Ascending aorta (tissue), 2 donors: ENCODE results near the gene RETREG2. TPM values are rescaled to one million over a fixed set of nuclear protein-coding genes. Genes with fewer than 3 reads are reported as not detected.

Source experiments
- DNase-seq, 2 donors: peaks; one replicate each; pipeline ENCODE4 v3.0.0-alpha.2; 2019; ENCODE audit warnings: low spot score in 2 of 2
- H3K27ac ChIP-seq, 2 donors: fragments of 200-600 bp; sonication (generic); one replicate each; pipeline ENCODE4 v1.5.1; 2016 to 2017; ENCODE audit warnings: mild to moderate bottlenecking in 1 of 2
- H3K27me3 ChIP-seq: fragments of 200-600 bp; sonication (generic); one replicate; pipeline ENCODE4 v1.5.1; 2017
- H3K36me3 ChIP-seq, 2 donors: fragments of 200-600 bp; sonication (generic); one replicate each; pipeline ENCODE4 v1.5.1; 2016
- H3K4me1 ChIP-seq, 2 donors: fragments of 200-600 bp; sonication (generic); one replicate each; pipeline ENCODE4 v1.5.1; 2016 to 2017; ENCODE audit warnings: mild to moderate bottlenecking in 1 of 2
- H3K4me3 ChIP-seq, 2 donors: fragments of 200-600 bp; sonication (generic); one replicate each; pipeline ENCODE4 v1.5.1; 2016 to 2017; ENCODE audit warnings: mild to moderate bottlenecking in 1 of 2
- H3K9me3 ChIP-seq, 2 donors: fragments of 200-600 bp; sonication (generic); one replicate each; pipeline ENCODE4 v1.5.1; 2016
- CTCF ChIP-seq, 3 experiments: fragments of 200-600 bp in 2 of 3; fragments of 450-650 bp in 1 of 3; sonication (generic) in 2 of 3; IDR thresholded peaks; one replicate each; pipeline ENCODE4 v1.5.1; 2016 to 2019; ENCODE audit warnings: antibody characterized with exemption in 3 of 3, mild to moderate bottlenecking in 1 of 3, moderate library complexity in 1 of 3
- intact Hi-C: fragments of 100-400 bp; cut with DNase I; formaldehyde crosslinking; loops from one replicate; pipeline ENCODE4 v1.15.1; 2023
- total RNA-seq: library from RNA; depleted of rRNA; stranded (reverse); fragments of >200 nt; gene quantifications from one replicate; pipeline ENCODE4 v1.1.0, GENCODE V29; 2016

RETREG2 gene
- total RNA-seq, 1 donor from 2014 or later = 83.5 TPM

GRCh38 chr2:219206328-219207133 is 28.5 kb downstream of the RETREG2 start, which contains the start of gene ZFAND2B:
TSS of gene ZFAND2B (plus strand) at chr2:219206782. CDS start at chr2:219206988, 206 bp downstream.
- Histone ChIP-seq H3K27me3 (no peaks in the 10 kb centered on the region), H3K9me3 (no peaks in the 10 kb centered on the region), H3K4me3 (peak within 1 kb of the TSS; percentile 86 to 90), H3K27ac (peak within 1 kb of the TSS; percentile 91 to 99), H3K4me1 (peaks cover 0 to 6% of the 10 kb centered on the region in 2 donors), H3K36me3 (peaks cover 22 to 23% of the 10 kb centered on the region in 2 donors)
- peak; percentile 83 to 97 for DNase-seq
- TF ChIP-seq CTCF (IDR thresholded peaks at IDR 0.05) = peak; percentile 9 to 34 (median 17)
- intact Hi-C loops = loop anchor here (1.0 to 2.0 kb wide), 7 partner anchors 12 to 182 kb away; partner anchors contain the start of genes ABCB6, ANKZF1, ATG9A and DNAJB2

- DNase-seq = peak in 1 of 2 donors; percentile 63
- Histone ChIP-seq H3K27ac (peak overlapping the region; percentile 91 to 99), H3K9me3 (no peaks in the 10 kb centered on the region), H3K4me3 (peak overlapping the region; percentile 86 to 90), H3K4me1 (peaks cover 0 to 6% of the 10 kb centered on the region in 2 donors), H3K27me3 (no peaks in the 10 kb centered on the region), H3K36me3 (peaks cover 22 to 28% of the 10 kb centered on the region in 2 donors)
- TF ChIP-seq CTCF (IDR thresholded peaks at IDR 0.05) = no peak
- intact Hi-C loops = loop anchor here (1.0 to 2.0 kb wide), 3 partner anchors 11 to 181 kb away; partner anchors contain the start of genes ABCB6 and DNAJB2
These were observed 29.2 kb downstream of the RETREG2 start for GRCh38 chr2:219207134-219207883.

- peak in 1 of 2 donors; percentile 63 for DNase-seq
- peaks cover 0 to 6% of the 10 kb centered on the region in 2 donors for H3K4me1 ChIP-seq
- peaks cover 30 to 36% of the 10 kb centered on the region in 2 donors for H3K36me3 ChIP-seq
- H3K4me3 ChIP-seq = peak overlapping the region in 1 of 2 donors; percentile 90
- H3K27me3 ChIP-seq = no peaks in the 10 kb centered on the region
- H3K9me3 ChIP-seq = no peaks in the 10 kb centered on the region
- intact Hi-C loops = loop anchor here (1.0 to 2.0 kb wide), 3 partner anchors 10 to 181 kb away; partner anchors contain the start of genes ABCB6 and DNAJB2
- no peak for TF ChIP-seq CTCF (IDR thresholded peaks at IDR 0.05)
- peak overlapping the region; percentile 91 to 99 for H3K27ac ChIP-seq
These were observed 30.0 kb downstream of the RETREG2 start for GRCh38 chr2:219207884-219208740.

- Histone ChIP-seq H3K4me1 (peaks cover 0 to 6% of the 10 kb centered on the region in 2 donors), H3K36me3 (peaks cover 31 to 50% of the 10 kb centered on the region in 2 donors), H3K27ac (no peak overlapping the region), H3K4me3 (no peak overlapping the region), H3K9me3 (no peaks in the 10 kb centered on the region), H3K27me3 (no peaks in the 10 kb centered on the region)
- peak in 1 of 2 donors; percentile 59 for DNase-seq
- intact Hi-C loops = loop anchor here (10.0 kb wide), 1 partner anchor 475 kb away; no protein-coding TSS in a partner anchor
- TF ChIP-seq CTCF (IDR thresholded peaks at IDR 0.05) = no peak
These were observed 31.4 kb downstream of the RETREG2 start for GRCh38 chr2:219209236-219210195.
